Stimulated activated CD8-positive, alpha-beta memory T cell treated with anti-CD3 and anti-CD28 coated beads, Interleukin-4, amount 100 ng/mL, for 24 hours (primary cell): ENCODE data around the gene HNRNPU.

Experiments
- DNase-seq: peaks from one replicate; pipeline ENCODE4 v3.0.0-alpha.2; 2020; ENCODE audit warnings: low read depth

HNRNPU gene

DNA sequence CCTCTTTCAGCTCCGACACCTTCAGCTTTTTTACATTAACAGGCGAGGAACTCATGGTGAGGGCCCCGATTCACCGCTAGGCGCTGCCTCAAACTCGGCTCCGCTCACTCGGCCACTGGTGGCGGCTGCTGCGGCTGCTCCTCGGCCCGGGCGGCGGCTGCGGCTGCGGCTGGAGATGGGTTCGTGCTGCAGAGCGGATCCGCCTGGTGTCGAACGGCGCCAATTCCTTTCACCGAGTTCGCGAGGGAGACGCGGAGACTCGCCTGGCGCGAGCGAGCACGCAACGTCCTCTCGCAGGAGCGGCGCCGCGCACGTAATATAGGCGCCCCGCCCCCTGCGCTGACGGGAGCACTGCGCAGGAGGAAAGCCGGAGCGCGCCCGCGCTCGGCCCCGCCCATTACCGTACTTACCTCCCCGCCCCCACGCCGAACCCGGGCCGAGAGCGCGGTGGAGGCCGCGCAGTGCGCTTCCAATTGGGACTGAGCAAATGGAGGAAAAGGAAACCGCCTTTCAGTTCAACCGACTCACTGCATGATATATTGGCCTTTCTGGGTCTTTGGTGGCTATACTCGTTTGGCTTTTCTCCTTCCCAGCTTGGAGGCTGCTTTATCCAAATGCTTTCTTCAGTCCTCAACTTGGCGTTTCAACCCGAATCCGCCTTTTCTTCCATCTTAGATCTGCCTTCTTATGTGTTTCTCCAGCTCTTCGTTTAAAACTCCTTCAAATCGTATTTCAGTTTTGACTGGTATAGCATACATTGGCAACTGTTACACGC lies at the start of gene HNRNPU:
HNRNPU (minus strand) TSS at position 291 of the 775 bp plus-strand sequence; CDS start at position 55, 236 bp downstream.
- peak; percentile 94 for DNase-seq

DNA sequence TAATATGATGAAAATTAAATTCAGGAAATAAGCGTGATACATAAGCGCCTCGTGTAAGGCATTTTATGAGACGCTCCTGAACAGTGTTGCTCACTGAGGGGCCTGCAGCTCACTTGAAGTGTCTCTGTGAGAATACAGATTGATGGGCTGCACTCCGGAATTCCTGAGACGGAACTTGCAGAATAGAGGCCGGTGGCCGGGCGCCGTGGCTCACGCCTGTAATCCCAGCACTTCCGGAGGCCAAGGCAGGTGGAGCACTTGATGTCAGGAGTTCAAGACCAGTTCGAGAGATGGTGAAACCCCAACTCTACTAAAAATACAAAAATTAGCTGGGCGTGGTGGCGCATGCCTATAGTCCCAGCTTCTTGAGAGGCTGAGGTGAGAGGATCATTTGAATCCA lies 49.5 kb upstream of the HNRNPU start:
- no peak for DNase-seq

DNA sequence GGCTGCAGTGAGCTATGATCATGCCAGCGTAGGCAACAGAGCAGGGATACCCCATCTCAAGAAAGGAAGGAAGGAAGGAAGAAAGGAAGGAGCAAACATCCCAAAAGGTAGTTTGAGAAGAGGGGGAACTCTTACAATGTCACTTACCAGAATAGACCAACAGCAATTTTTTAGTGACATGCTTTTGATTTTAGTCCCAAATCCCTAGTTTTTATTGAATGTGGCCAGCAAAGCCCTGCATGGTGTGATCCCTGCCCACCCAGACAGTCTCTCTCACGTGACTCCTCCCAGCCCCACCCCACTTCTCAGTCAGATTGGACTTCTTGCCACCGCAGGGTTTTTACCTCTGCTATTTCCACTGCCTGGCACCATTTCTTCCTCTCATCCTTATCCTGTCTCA lies 39.8 kb upstream of the HNRNPU start:
- no peak for DNase-seq

DNA sequence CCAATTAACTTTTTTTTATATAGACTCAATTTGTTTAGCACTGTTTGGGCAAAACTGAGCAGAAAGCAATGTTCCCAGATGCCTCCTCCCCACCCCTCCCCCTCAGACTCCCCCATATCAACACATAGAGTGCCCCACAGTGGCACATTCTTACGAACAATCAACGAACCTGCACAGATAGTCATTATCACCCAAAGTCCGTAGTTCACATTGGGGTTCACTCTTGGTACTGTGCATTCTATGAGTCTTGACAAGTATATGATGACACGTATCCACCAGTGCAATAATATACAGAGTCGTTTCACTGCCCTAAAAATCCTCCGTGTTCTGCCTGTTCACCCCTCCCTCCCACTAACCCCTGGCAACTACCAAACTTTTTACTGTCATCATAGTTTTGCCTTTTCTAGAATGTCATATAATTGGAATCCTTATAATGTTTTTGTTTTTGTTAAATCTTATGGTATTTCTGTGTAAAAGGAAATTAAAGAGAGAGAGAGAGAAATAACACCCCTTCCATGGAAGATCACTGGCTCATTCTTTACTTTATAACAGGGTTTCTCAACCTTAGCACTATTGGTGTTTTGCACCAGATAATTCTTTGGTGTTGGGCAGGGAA lies 37.2 kb upstream of the HNRNPU start:
- no peak for DNase-seq

DNA sequence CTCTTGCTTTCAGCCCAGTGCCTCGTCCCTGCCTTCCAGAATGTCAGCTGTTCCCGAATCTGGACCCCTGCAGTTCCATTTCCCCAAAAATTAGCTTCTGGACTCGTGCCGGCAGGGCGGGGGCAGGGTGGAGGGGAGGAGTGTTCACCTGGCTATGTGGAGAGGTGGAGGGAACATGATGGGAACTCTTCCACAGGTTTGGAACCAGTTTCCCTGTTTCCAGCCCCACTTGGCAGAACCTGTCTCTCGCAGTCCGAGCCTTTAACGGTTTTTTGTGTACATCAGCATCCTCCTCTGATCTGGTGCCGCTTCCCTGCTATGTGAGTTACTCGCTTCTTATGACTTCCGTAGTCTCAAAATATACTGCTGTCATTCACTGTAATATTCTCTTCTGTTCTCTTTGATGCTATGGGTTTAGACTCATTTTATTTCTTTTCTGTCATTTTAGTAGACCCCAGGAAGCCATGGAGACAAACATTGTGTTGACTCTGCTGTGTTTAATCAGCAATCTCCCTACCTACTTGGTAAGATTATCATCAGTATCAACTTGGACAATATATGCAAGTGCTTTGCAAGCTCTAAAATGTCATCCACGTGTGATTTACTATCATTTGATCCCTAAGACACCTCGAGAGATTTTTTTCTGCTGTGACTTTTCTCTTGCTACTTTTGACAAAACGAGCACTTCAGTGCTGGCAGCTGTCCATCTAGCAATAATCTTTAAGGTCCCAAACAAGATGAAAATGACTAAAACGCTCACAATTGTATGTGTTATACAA lies 33.3 kb upstream of the HNRNPU start:
- no peak for DNase-seq

DNA sequence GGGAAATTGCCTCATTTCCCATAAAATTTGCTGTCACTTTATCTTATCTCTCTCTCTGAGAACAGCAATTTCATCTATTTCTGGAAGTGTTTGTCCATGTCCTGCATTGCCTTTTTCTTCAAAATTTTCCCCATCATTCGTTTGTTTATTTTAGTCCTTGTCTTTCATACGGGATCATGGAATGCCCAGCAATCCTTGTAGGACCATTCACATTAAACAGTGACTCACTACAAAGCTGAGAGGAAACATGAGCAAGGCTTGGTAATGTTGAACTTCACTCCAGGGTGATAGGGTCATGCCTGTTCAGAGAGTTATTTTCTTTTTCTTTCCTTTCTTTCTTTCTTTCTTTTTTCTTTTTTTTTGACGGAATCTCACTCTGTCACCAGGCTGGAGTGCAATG lies 32.2 kb upstream of the HNRNPU start:
- no peak for DNase-seq

DNA sequence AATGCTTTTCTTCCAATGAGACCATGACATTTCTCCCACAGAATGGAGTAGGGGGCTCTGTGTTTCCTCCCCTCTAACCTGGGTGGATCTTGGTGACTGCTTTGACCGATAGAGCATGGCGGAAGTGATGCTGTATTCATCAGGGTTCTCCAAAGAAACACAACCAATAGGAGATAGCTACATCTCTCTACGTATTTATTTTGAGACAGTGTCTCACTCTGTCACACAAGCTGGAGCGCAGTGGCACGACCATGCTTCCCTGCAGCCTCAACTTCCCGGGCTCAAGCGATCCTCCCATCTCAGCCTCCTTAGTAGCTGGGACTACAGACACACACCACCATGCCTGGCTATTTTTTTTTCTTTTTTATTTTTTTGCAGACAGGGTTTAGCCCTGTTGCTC lies 29.5 kb upstream of the HNRNPU start:
- DNase-seq, result no peak

DNA sequence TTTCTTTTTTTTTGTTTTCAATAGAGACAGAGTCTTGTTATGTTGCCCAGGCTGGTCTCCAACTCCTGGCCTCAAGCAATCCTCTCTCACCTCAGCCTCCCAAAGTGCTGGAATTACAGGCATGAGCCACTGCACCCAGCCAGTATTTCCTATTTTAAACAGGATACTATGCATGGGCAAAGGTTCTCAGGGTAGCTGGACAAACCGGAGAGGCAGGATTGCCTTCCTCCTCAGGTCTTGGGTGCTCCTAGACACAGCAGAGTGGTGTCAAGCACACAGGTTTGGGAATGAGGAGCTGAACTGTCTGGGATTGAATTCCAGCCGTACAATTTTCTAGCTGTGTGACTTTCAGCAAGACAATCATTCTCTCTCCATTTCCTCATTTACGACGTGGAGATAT lies 22.9 kb upstream of the HNRNPU start:
- no peak for DNase-seq

DNA sequence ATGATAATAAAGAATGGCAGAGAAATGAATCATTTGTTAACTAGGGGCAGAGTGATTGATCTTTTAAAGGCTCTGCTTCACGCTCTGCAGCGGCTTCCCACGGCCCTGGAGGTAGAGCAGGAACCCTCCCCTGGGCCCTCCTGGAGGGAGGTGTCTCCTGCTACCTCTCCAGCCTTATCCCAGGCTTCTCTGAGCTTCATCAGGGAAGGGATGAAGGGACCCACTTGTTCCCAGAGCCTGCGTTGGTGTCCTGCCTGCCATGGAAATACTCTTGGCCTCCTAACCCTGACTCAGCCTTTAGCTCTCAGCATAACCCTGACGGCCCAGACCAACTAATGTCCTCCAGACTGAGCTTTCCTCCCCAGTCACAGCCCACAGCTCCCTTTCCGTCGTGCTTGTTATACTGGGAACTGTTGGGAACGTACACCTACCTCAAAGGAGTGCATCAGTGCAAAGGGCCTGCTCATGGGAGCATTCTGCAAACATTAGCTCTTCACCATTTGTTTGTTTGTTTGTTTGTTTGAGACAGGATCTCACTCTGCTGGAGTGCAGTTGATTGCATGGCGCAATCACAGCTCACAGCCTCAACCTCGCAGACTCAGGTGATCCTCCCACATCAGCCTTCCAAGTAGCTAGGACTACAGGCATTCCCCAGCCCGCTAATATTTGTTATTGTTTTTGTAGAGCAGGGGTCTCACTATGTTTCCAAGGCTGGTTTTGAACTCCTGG lies 17.4 kb upstream of the HNRNPU start:
- no peak for DNase-seq

DNA sequence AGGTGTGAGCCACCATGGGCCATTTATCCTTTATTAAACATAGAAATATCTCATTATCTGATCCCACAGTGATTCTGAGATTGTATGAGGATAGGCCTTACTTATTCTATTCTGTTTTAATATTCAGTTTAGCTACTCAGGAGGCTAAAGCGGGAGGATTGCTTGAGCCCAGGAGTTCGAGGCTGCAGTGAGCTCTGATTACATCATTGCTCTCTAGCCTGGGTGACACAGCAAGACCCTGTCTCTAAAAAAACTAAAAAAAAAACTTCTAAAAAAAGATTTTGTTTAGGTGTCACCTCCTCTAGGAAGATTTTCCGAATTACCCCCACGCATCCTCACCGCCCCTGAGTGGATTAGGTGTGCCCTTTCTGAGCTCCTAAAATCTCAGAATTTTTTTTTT lies 14.3 kb upstream of the HNRNPU start:
- DNase-seq, result no peak

DNA sequence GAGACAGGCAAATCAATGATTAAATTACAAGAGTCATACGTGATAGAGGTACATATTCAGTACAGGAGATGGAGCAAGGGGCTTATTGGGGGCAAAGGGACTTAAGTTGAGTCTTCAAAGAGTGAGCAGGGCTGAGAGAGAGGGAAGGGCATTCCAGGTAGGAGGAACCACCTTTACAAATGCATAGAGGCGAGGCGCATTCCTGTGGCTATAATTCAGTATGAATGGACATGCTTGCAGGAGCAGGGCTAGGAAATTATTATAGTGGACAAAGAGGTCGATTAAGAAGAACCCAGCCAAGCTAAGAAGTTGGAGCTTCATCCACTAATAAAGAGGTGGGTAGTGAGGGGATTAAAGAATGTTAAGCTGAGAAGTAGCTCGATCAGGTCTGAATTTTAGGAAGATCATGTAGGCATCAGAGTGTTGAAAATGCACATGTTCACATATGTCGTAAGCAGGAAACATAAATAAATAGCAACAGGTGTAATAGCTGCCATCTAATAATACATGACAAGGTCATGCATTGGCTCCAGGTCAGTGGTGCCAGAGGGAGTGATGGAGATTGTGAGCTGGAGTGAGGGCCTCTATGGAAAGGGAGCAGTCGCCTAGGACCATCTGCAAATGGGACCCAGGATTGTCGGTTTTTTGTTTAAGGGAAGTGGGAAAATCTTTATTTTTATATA lies 12.0 kb upstream of the HNRNPU start:
- DNase-seq, result no peak

DNA sequence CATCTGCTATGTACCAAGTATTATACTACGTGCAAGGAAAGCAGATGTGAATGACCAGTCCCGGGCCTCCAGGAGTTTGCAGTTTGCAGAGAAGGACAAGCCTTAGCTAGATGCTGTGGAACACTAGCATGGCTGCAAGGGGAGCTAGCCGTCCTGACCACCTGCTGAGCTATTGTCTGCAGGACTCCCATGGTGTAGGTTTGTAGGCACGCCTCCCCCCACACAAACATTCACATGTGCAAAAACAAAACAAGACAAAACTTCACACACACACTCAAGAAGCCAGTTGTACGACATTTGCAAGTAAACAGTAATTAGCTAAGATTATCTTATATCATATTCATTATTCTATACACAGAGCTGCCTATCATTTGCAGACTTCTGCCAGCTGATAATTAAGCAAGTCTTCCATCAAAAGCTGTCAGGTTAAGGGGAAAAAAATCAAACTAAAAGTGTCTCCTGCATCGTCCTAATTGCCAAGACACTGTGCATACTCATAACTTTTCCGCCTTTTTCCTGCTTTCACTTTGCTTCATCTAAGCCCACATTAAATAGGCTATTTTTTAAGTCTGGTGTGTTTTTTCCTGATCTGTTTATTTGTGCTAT lies 10.7 kb upstream of the HNRNPU start:
- no peak for DNase-seq

DNA sequence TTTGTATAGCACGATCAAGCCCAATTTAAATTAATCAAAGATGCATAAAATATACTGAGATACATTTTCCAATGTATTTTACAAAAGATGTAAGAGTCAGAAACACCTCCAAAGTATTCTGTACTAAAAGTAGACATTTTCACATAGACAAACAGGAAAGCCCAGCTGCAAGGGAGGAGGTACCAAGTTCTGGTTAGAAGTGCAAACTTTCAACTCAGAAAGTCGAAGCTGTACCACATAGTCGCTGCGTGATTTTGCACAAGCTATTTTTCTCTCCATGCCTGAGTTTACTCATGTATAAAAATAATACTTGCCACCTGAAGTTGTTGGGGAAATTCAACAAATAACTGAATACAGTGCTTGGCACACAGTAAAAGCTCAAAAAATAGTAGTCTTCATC lies 5.6 kb upstream of the HNRNPU start:
- DNase-seq, result no peak

DNA sequence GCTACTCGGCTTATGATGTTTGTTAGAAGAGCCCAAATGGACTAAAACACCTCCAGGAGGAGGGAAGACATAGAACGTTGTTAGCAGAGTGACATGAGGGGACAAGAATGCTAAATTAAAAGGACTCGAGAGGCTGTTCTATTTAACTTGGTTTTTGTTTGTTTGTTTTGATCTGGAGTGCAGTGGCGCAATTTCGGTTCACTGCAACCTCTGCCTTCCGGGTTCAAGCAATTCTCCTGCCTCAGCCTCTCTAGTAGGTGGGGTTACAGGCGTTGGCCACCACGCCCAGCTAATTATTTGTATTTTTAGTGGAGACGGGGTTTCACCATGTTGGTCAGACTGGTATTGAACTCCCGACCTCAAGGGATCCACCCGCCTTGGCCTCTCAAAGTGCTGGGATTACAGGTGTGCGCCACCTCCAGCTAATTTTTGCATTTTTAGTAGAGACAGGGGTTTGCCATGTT lies 5.1 kb upstream of the HNRNPU start:
- DNase-seq, result no peak

DNA sequence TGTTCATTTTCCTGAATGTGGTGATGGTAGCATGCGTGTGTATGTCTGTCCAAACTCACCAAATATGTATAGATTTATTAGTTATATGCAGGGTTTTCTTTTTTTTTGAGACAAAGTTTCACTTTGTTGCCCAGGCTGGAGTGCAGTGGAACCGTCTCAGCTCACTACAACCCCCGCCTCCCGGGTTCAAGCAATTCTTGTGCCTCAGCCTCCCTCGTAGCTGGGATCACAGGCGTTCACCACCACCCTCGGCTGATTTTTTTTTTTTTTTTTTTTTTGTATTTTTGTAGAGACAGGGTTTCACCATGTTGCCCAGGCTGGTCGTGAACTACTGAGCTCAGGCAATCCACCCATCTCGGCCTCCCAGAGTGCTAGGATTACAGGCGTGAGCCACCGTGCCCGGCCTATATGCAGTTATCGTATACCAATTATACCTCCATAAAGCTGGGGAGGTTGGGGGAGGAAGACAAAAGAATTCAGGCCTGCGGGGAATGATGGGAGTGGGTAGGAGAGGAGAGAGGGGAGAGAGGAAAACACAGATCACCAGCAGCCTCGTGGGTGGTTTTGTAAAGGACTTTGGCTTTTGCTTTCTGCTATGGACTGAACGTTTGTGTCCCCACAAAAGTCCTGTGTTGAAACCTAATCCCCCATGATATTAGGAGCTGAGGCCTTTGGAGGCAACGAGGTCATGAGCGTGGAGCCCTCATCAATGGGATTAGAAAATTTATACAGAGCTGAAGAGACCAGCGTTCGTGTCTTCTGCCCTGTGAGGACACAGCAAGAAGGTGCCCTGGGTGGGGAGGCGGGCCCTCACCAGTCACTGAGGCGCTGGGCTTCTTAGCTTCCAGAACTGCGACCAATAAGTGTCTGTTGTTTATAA lies 4.4 kb upstream of the HNRNPU start:
- no peak for DNase-seq

DNA sequence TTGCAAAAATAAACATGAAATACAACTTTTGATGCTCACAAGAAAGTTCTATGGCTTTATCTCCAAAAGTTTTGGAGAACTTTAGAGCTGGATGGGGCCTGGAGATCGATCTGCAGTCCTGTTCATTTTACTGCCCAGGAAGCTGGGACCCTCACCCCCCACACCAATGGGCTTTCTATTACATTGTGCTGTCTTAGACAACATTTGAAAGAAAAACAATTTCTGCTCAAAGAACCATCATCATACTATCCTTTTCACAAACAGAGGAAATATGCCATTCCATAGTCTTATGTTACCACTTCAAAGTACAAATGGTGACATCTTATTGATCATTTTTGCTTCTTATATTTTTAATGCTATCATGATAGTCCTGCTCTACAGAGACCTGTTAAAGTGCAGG lies 2.0 kb upstream of the HNRNPU start:
- DNase-seq, result no peak

DNA sequence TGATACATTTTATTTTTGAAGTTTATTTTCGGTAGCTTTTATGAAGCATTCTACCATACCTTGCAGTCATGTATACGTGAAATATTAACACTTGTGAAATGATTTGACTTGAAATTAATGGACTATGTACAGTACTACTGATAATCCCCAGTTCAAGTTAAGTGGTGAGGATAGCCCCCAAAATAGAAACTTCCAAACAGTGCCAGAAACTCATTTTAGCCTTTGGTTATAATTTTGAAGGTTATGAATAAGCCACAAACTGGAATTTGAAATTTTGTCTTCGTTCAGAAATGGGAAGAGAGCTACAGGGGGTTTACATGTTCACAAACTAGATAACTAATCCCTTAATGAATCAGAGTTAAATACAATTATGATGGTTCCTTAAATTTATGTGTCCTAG lies 1.5 kb upstream of the HNRNPU start:
- no peak for DNase-seq

DNA sequence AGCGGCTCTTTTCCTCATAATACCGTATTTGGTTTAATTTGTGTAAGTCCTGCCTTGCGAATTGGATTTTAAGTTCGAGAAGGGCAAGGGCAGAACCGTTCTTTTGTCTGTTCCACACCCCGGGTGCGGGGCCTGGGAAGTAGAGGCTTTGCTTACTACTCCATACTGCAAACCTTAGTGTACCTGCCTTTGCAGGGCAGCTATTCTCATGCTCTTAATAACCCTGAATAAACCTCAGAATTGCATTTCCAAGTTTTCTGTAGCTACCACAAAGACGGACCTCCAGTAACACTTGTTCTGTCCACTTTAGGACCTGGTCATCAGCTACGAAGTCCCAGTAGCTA lies 657 bp upstream of the HNRNPU start:
- no peak for DNase-seq

DNA sequence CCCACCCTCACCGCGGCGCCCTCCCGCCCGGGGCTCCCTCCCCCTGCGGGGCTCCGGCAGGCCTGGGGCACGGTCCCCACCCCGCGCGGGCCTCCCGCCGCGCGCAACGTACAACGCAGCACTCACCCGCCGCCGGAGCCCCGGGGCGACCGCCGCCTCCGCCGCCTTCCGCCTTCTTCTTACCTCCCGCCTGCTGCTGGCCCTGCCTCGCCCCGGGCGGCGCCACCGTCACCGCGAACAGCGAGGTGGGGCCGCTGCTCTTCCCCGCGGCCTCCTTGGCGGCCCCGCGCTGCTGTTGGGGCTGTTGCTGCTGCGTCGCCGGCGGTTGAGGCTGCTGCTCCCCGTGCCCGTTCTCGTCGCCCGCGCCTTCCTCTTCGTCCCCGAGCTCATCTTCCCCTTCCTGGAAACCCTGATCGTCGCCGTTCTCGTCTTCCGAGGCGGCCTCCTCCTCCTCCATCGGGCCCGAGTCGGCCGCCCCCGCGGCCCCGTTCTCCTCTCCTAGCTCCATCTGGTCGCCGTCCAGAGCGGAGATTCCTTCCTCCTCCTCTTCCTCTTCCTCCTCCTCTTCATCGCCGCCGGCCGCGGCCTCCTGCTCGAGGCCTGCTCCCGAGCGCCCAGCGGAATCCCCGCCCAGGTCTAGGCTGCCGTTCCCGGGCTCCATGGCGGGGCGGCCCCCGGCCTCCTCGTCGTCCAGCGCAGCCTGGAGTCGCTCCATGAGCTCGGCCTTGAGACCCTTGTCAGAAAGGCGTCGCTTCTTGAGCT lies 671 bp downstream of the HNRNPU start:
- peak; percentile 14 for DNase-seq
